Measurements from ENCODE around the gene CLEC4C. TPM values are rescaled to one million over a fixed set of nuclear protein-coding genes. Genes with fewer than 3 reads are reported as not detected.
"Not testable (repeated sequence)": the region's sequence is repeated elsewhere in the genome, so short reads cannot be mapped to it uniquely, and the experiment has no call there.

CLEC4C gene, protein sequence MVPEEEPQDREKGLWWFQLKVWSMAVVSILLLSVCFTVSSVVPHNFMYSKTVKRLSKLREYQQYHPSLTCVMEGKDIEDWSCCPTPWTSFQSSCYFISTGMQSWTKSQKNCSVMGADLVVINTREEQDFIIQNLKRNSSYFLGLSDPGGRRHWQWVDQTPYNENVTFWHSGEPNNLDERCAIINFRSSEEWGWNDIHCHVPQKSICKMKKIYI
- not detected for total RNA-seq

DNA sequence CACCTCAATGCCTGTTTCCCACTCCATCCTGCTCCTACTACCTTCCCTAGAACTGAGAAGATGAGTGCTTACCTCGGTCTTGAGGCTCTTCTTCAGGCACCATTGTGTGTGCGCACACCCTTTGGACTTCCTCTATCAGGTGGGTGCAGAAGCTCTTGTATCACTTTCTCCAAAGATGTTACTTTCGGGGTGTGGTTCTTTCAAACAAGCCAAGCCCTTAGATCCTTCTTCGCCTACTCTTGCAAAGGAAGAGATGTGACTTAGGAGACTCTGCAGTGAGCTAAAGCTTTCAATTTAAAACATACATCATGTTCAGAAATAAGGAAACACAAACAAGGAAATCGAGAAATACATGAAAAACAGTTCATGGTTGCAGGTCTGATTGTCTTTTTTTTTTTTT is at the start of gene CLEC4C:
Gene CLEC4C (minus strand): TSS at position 130 of the 400 bp plus-strand sequence. CDS start 27 bp downstream, at position 103.
- Histone ChIP-seq H3K4me3 (no peak within 1 kb of the TSS), H3K36me3 (no peaks in the 10 kb centered on the region), H3K4me1 (no peaks in the 10 kb centered on the region), H3K27me3 (no peaks in the 10 kb centered on the region), H3K27ac (no peak within 1 kb of the TSS), H3K9me3 (peaks cover 0 to 4% of the 10 kb centered on the region in 2 donors)
- no peak for DNase-seq (ENCODE audit: low spot score in 2 of 2)
- intact Hi-C loops (cut with DNase I; ENCODE audit: low total_unique reads): no loop called here
- no peak for TF ChIP-seq POLR2AphosphoS5 (IDR thresholded peaks at IDR 0.05)

DNA sequence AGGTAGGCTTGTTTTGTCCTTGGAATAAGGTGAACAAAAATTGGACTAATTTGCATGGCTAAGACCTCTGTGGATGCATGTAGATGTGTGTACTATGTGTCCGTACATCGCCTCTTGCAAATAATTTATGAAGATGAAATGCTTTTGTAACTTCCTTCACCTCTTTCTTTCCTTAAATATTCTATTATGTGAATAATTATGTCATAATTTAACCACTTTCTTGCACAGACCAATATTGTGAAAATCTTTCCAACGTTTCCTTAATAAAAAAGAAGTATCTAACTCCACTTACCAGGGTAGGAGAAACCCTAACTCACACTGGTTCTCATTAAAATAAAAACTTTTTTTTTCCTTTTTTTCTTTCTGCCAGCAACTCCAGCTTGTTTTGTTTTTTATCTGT is 46.0 kb upstream of the CLEC4C start:
- no peak for TF ChIP-seq POLR2AphosphoS5 (IDR thresholded peaks at IDR 0.05)
- TF ChIP-seq, protein P1, sequence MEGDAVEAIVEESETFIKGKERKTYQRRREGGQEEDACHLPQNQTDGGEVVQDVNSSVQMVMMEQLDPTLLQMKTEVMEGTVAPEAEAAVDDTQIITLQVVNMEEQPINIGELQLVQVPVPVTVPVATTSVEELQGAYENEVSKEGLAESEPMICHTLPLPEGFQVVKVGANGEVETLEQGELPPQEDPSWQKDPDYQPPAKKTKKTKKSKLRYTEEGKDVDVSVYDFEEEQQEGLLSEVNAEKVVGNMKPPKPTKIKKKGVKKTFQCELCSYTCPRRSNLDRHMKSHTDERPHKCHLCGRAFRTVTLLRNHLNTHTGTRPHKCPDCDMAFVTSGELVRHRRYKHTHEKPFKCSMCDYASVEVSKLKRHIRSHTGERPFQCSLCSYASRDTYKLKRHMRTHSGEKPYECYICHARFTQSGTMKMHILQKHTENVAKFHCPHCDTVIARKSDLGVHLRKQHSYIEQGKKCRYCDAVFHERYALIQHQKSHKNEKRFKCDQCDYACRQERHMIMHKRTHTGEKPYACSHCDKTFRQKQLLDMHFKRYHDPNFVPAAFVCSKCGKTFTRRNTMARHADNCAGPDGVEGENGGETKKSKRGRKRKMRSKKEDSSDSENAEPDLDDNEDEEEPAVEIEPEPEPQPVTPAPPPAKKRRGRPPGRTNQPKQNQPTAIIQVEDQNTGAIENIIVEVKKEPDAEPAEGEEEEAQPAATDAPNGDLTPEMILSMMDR (IDR thresholded peaks at IDR 0.05): no peak
- no peak for TF ChIP-seq POLR2A (IDR thresholded peaks at IDR 0.05)
- Histone ChIP-seq H3K9me3 (no peaks in the 10 kb centered on the region), H3K4me3 (no peak overlapping the region), H3K36me3 (no peaks in the 10 kb centered on the region), H3K4me1 (no peaks in the 10 kb centered on the region), H3K27ac (no peak overlapping the region), H3K27me3 (no peaks in the 10 kb centered on the region)
- intact Hi-C loops (cut with DNase I; ENCODE audit: low total_unique reads): no loop called here
- DNase-seq (ENCODE audit: low spot score in 2 of 2): no peak

DNA sequence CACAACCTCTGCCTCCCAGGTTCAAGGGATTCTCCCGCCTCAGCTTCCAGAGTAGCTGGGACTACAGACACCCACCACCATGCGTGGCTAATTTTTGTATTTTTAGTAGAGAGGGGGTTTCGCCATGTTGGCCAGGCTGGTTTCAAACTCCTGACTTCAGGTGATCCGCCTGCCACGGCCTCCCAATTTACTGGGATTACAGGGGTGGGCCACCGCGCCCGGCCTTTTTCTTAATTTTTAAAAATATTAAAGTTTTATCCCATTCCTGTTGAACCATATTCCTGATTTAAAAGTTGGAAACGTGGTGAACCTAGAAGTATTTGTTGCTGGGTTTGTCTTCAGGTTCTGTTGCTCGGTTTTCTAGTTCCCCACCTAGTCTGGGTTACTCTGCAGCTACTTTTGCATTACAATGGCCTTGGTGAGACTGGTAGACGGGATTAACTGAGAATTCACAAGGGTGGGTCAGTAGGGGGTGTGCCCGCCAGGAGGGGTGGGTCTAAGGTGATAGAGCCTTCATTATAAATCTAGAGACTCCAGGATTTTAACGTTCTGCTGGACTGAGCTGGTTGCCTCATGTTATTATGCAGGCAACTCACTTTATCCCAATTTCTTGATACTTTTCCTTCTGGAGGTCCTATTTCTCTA is 41.8 kb upstream of the CLEC4C start, which contains the start of gene NANOG:
Gene NANOG (plus strand): TSS at position 519 of the 645 bp plus-strand sequence. CDS start 213 bp downstream, outside the sequence.
- H3K9me3 ChIP-seq; DNase-seq (ENCODE audit: low spot score in 2 of 2); H3K4me1 ChIP-seq; H3K36me3 ChIP-seq; intact Hi-C loops (cut with DNase I; ENCODE audit: low total_unique reads); H3K27ac ChIP-seq; H3K27me3 ChIP-seq; H3K4me3 ChIP-seq: not testable (repeated sequence)

DNA sequence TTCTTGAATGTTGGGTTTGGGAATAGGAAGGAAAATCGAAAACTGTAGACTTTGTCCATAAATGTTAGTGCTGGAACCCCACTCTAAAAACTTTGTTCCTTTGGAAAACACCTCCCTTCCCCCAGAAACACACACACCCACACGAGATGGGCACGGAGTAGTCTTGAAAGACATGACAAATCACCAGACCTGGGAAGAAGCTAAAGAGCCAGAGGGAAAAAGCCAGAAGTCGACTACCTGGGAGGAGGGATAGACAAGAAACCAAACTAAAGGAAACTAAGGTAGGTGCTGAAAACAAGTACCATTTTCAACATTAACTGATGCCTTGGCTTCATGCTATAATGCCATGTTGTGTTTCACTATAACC is 41.1 kb upstream of the CLEC4C start:
- Histone ChIP-seq H3K27ac (no peak overlapping the region), H3K4me1 (no peaks in the 10 kb centered on the region), H3K27me3 (no peaks in the 10 kb centered on the region), H3K36me3 (no peaks in the 10 kb centered on the region), H3K4me3 (no peak overlapping the region), H3K9me3 (no peaks in the 10 kb centered on the region)
- intact Hi-C loops (cut with DNase I; ENCODE audit: low total_unique reads): no loop called here
- no peak for TF ChIP-seq POLR2A (IDR thresholded peaks at IDR 0.05)
- TF ChIP-seq, protein P1 (IDR thresholded peaks at IDR 0.05): no peak
- no peak for TF ChIP-seq POLR2AphosphoS5 (IDR thresholded peaks at IDR 0.05)
- no peak for DNase-seq (ENCODE audit: low spot score in 2 of 2)

DNA sequence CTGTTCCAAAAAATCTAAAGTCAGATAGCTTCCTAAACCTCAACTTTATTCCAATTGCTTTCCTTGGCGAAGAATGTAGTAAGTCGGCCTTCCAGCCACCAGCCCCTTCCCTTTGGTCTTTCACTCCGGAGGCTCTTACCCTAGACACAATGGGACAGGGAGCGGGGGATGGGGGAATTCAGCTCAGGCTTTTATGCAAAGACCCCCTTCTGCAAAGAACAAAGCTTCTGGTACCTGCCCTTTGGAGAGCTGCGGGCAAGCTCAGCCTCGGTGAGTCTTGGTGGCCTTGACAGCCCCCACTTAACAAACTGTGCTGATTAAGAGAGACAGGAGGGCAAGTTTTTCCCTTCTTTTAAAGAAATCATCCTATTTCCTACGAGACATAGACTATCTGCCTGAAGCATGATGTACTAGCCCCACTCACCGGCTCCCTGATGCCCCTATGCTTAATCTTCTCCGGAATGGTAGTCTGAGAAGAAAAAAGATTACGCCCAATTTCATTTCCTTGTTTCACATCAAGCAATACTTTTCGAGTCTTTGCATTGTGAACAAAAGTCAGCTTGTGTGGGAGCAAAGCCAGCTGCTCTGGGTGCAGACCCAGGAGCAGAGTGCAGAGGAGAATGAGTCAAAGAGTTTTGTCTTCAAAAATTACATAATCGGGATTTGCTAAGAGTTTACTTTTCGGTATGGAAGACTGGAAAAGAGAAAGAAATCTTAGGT is 40.6 kb upstream of the CLEC4C start:
- Histone ChIP-seq H3K4me1 (no peaks in the 10 kb centered on the region), H3K9me3 (no peaks in the 10 kb centered on the region), H3K36me3 (no peaks in the 10 kb centered on the region), H3K27ac (no peak overlapping the region), H3K4me3 (no peak overlapping the region), H3K27me3 (no peaks in the 10 kb centered on the region)
- intact Hi-C loops (cut with DNase I; ENCODE audit: low total_unique reads): no loop called here
- no peak for DNase-seq (ENCODE audit: low spot score in 2 of 2)
- TF ChIP-seq, protein P1 (IDR thresholded peaks at IDR 0.05): no peak
- TF ChIP-seq POLR2AphosphoS5 (IDR thresholded peaks at IDR 0.05) (no peak), POLR2A (IDR thresholded peaks at IDR 0.05) (no peak)

DNA sequence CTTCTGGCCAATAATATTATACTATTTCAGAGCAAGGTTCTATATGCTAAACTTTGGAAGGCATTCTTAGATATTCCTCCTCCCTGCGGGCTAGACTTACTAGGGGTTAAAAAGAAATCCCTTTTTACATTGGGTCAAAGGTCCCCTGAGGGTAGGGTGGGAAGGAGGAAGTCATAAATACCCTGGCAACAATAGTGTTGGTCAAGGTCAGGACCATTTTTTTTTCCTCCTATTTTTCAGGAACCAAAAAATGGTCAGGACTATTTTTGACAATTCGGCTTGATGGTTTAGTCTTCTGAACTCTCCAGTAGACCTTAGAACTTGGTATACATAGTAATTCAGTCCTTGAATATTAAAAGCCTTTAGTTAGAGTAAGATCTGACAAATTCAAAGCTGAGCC is 37.5 kb upstream of the CLEC4C start:
- H3K4me3 ChIP-seq: no peak overlapping the region
- DNase-seq (ENCODE audit: low spot score in 2 of 2): no peak
- H3K4me1 ChIP-seq: no peaks in the 10 kb centered on the region
- H3K27me3 ChIP-seq: no peaks in the 10 kb centered on the region
- intact Hi-C loops (cut with DNase I; ENCODE audit: low total_unique reads): no loop called here
- H3K36me3 ChIP-seq: no peaks in the 10 kb centered on the region
- TF ChIP-seq POLR2AphosphoS5 (IDR thresholded peaks at IDR 0.05): no peak
- no peak for TF ChIP-seq POLR2A (IDR thresholded peaks at IDR 0.05)
- TF ChIP-seq, protein P1 (IDR thresholded peaks at IDR 0.05): no peak
- H3K9me3 ChIP-seq: no peaks in the 10 kb centered on the region
- H3K27ac ChIP-seq: no peak overlapping the region

DNA sequence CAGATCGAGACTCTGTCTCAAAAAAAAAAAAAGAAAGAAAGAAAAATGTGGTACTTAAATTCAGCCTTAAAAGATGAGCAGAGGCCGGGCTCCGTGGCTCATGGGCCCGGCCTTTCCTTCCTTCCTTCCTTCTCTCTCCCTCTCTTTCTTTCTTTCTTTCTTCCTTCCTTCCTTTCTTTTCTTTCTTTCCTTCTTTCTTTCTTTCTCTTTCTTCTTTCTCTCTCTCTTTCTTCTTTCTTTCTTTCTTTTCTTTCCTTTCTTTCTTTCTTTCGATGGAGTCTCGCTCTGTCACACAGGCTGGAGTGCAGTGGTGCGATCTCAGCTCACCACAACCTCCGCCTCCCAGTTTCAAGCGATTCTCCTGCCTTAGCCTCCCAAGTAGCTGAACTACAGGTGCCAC is 36.3 kb upstream of the CLEC4C start:
- H3K27me3 ChIP-seq; H3K4me3 ChIP-seq; H3K9me3 ChIP-seq; H3K4me1 ChIP-seq; intact Hi-C loops (cut with DNase I; ENCODE audit: low total_unique reads); DNase-seq (ENCODE audit: low spot score in 2 of 2); H3K36me3 ChIP-seq; H3K27ac ChIP-seq: not testable (repeated sequence)

Data from breast epithelium (tissue), 4 donors.